ENCODE results near the gene USP49.
A peak's percentile ranks its signal among the peaks of the same experiment; 100 is the strongest.

The USP49 gene

DNA sequence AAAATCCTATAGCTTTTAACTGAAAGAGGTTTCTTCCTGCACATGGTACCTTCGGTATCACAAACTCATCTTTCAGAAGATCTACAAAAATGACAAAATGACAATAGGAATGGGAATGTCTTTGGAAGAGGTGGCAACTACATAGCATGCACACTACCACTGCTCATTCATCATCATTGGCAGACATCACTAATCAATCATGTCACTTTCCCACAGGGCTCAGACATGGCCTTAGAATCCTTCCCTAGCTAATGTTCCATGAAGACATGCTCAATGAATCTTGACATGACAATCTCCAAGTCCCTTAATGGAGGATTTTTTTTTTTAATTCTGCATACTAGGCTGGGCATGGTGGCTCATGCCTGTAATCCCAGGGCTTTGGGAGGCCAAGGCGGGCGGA, 144.8 kb downstream of the USP49 start:
- ChIA-PET POLR2A (no interaction called here), CTCF (interaction anchor here (1.4 to 2.8 kb wide), 3 partner anchors 16 to 45 kb away, joined by 3 to 18 read pairs (median 13); partner anchors contain the start of gene TFEB)
- TF ChIP-seq ZBTB17 (tag by site-specific recombination; IDR thresholded peaks at IDR 0.05) (peak; percentile 86), ZNF585B (tag by site-specific recombination; IDR thresholded peaks at IDR 0.05) (no peak)
- H3K27ac ChIP-seq (ENCODE audit: extremely low read depth, low read depth, low read length) = no peak overlapping the region
- no peaks in the 10 kb centered on the region for H3K36me3 ChIP-seq (ENCODE audit: control insufficient read depth in 2 of 2, insufficient read depth in 1 of 2, low read length in 2 of 2)
- H3K4me1 ChIP-seq (ENCODE audit: control insufficient read depth, insufficient read depth, low read length) = no peaks in the 10 kb centered on the region
- H3K4me3 ChIP-seq (ENCODE audit: low read depth, low read length) = no peak overlapping the region
- no peaks in the 10 kb centered on the region for H3K9me3 ChIP-seq (ENCODE audit: control insufficient read depth, insufficient read depth, low read depth, low read length)

DNA sequence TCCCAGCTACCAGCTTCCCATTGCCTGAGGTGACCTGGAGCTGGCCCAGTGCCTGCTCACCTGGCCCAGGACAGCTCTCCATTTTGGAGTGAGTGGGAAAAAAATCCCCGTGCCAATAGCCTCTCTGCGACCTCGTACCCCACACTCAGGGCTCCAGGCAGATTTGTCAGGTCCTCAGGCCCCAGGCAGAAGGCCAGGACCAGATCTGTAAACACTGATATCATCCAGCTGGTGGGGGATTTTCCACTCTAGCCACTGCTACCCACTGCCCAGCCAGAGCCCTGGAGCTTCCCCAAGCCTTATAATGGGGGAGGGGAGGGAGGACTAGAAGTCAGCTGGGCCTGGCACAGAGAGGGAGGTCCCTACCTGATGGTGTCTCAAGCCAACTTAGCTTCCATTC, 146.6 kb downstream of the USP49 start:
- Histone ChIP-seq H3K36me3 (ENCODE audit: control insufficient read depth in 2 of 2, insufficient read depth in 1 of 2, low read length in 2 of 2) (no peaks in the 10 kb centered on the region), H3K4me1 (ENCODE audit: control insufficient read depth, insufficient read depth, low read length) (no peaks in the 10 kb centered on the region), H3K27ac (ENCODE audit: extremely low read depth, low read depth, low read length) (no peak overlapping the region), H3K4me3 (ENCODE audit: low read depth, low read length) (no peak overlapping the region), H3K9me3 (ENCODE audit: control insufficient read depth, insufficient read depth, low read depth, low read length) (no peaks in the 10 kb centered on the region)
- CTCF ChIA-PET = interaction anchor here (0.7 to 2.8 kb wide), 4 partner anchors 14 to 291 kb away, joined by 3 to 18 read pairs (median 5); partner anchors contain the start of gene TFEB
- POLR2A ChIA-PET = interaction anchor here (0.7 kb wide), 1 partner anchor 297 kb away, joined by 4 read pairs; no protein-coding TSS in a partner anchor
- TF ChIP-seq ZNF596 (tag by site-specific recombination; IDR thresholded peaks at IDR 0.05) (no peak), ZNF600 (tag by site-specific recombination; IDR thresholded peaks at IDR 0.05) (no peak), GLI4 (tag by site-specific recombination; IDR thresholded peaks at IDR 0.05) (no peak), ZNF530 (tag by site-specific recombination; IDR thresholded peaks at IDR 0.05; ENCODE audit: low read depth) (no peak), ZNF548 (tag by site-specific recombination; IDR thresholded peaks at IDR 0.05) (no peak), ZBTB20 (tag by site-specific recombination; IDR thresholded peaks at IDR 0.05) (no peak), ZNF626 (tag by site-specific recombination; IDR thresholded peaks at IDR 0.05) (no peak), ZNF558 (tag by site-specific recombination; IDR thresholded peaks at IDR 0.05) (no peak), ZNF660 (tag by site-specific recombination; IDR thresholded peaks at IDR 0.05) (no peak), GLI2 (tag by site-specific recombination; IDR thresholded peaks at IDR 0.05; ENCODE audit: borderline replicate concordance, low read depth) (no peak), ZNF214 (tag by site-specific recombination; IDR thresholded peaks at IDR 0.05; ENCODE audit: borderline replicate concordance) (no peak), BCL11B (tag by site-specific recombination; IDR thresholded peaks at IDR 0.05; ENCODE audit: low read depth) (no peak), ZIC2 (tag by site-specific recombination; IDR thresholded peaks at IDR 0.05) (no peak), ZNF335 (tag by site-specific recombination; conservative IDR thresholded peaks at IDR 0.05) (no peak), ZNF529 (tag by site-specific recombination; IDR thresholded peaks at IDR 0.05; ENCODE audit: insufficient replicate concordance) (no peak), TCF7L2 (IDR thresholded peaks at IDR 0.05; ENCODE audit: borderline replicate concordance, low read depth, low read length) (no peak), ZNF621 (tag by site-specific recombination; IDR thresholded peaks at IDR 0.05) (no peak)
- TF ChIP-seq, protein P1, sequence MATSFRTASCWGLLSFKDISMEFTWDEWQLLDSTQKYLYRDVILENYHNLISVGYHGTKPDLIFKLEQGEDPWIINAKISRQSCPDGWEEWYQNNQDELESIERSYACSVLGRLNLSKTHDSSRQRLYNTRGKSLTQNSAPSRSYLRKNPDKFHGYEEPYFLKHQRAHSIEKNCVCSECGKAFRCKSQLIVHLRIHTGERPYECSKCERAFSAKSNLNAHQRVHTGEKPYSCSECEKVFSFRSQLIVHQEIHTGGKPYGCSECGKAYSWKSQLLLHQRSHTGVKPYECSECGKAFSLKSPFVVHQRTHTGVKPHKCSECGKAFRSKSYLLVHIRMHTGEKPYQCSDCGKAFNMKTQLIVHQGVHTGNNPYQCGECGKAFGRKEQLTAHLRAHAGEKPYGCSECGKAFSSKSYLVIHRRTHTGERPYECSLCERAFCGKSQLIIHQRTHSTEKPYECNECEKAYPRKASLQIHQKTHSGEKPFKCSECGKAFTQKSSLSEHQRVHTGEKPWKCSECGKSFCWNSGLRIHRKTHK (tag by site-specific recombination; IDR thresholded peaks at IDR 0.05) = no peak
- TF ChIP-seq, protein P2, sequence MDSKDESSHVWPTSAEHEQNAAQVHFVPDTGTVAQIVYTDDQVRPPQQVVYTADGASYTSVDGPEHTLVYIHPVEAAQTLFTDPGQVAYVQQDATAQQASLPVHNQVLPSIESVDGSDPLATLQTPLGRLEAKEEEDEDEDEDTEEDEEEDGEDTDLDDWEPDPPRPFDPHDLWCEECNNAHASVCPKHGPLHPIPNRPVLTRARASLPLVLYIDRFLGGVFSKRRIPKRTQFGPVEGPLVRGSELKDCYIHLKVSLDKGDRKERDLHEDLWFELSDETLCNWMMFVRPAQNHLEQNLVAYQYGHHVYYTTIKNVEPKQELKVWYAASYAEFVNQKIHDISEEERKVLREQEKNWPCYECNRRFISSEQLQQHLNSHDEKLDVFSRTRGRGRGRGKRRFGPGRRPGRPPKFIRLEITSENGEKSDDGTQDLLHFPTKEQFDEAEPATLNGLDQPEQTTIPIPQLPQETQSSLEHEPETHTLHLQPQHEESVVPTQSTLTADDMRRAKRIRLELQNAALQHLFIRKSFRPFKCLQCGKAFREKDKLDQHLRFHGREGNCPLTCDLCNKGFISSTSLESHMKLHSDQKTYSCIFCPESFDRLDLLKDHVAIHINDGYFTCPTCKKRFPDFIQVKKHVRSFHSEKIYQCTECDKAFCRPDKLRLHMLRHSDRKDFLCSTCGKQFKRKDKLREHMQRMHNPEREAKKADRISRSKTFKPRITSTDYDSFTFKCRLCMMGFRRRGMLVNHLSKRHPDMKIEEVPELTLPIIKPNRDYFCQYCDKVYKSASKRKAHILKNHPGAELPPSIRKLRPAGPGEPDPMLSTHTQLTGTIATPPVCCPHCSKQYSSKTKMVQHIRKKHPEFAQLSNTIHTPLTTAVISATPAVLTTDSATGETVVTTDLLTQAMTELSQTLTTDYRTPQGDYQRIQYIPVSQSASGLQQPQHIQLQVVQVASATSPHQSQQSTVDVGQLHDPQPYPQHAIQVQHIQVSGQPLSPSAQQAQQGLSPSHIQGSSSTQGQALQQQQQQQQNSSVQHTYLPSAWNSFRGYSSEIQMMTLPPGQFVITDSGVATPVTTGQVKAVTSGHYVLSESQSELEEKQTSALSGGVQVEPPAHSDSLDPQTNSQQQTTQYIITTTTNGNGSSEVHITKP (tag by site-specific recombination; IDR thresholded peaks at IDR 0.05) = no peak
- TF ChIP-seq, protein P3, sequence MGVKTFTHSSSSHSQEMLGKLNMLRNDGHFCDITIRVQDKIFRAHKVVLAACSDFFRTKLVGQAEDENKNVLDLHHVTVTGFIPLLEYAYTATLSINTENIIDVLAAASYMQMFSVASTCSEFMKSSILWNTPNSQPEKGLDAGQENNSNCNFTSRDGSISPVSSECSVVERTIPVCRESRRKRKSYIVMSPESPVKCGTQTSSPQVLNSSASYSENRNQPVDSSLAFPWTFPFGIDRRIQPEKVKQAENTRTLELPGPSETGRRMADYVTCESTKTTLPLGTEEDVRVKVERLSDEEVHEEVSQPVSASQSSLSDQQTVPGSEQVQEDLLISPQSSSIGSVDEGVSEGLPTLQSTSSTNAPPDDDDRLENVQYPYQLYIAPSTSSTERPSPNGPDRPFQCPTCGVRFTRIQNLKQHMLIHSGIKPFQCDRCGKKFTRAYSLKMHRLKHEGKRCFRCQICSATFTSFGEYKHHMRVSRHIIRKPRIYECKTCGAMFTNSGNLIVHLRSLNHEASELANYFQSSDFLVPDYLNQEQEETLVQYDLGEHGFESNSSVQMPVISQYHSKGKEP (tag by site-specific recombination; IDR thresholded peaks at IDR 0.05) = no peak

Measured in HEK293 (cell line).